Vagina (tissue), 2 donors: Measurements from ENCODE around the gene DUSP22. TPM values are rescaled to one million over a fixed set of nuclear protein-coding genes. Genes with fewer than 3 reads are reported as not detected.

Experiments used
- DNase-seq, 2 donors: peaks; one replicate each; pipeline ENCODE4 v3.0.0-alpha.2; 2017; ENCODE audit errors: extremely low spot score in 2 of 2
- H3K27ac ChIP-seq: fragments of 200-600 bp; sonication (generic); one replicate; pipeline ENCODE4 v1.5.1; 2019
- H3K27me3 ChIP-seq: fragments of 200-600 bp; sonication (generic); one replicate; pipeline ENCODE4 v1.5.1; 2019
- H3K36me3 ChIP-seq, 2 donors: fragments of 200-600 bp; sonication (generic); one replicate each; pipeline ENCODE4 v1.5.1; 2017 to 2019
- H3K4me1 ChIP-seq: fragments of 200-600 bp; sonication (generic); one replicate; pipeline ENCODE4 v1.5.1; 2019
- H3K4me3 ChIP-seq, 2 donors: fragments of 200-600 bp; sonication (generic); 1 replicate in 1 of 2; 2 replicates in 1 of 2; pipeline ENCODE4 v1.5.1; 2016 to 2019
- H3K9me3 ChIP-seq: fragments of 200-600 bp; sonication (generic); one replicate; pipeline ENCODE4 v1.5.1; 2019
- POLR2A ChIP-seq, 2 donors: fragments of 450-650 bp; IDR thresholded peaks; one replicate each; pipeline ENCODE4 v1.6.1; 2017; ENCODE audit warnings: antibody characterized with exemption in 2 of 2, mild to moderate bottlenecking in 2 of 2, moderate library complexity in 2 of 2
- POLR2AphosphoS5 ChIP-seq, 2 donors: sonication (generic); formaldehyde crosslinking; IDR thresholded peaks; one replicate each; pipeline ENCODE4 v1.9.0; 2017; ENCODE audit warnings: antibody characterized with exemption in 2 of 2, mild to moderate bottlenecking in 2 of 2, low read depth in 1 of 2; ENCODE audit not compliant: insufficient read depth in 1 of 2
- intact Hi-C: fragments of 100-400 bp; cut with DNase I; formaldehyde crosslinking; loops from one replicate; pipeline ENCODE4 v1.15.1; 2023
- total RNA-seq: library from RNA; depleted of rRNA; stranded (reverse); fragments of >200 nt; gene quantifications from one replicate; pipeline ENCODE4 v1.2.3, GENCODE V29; 2016
- TF ChIP-seq, protein P1 (sequence below), 3 experiments: fragments of 450-650 bp in 2 of 3; fragments of 200-600 bp in 1 of 3; sonication (generic) in 1 of 3; IDR thresholded peaks; one replicate each; pipeline ENCODE4 v1.5.1; 2017 to 2019; ENCODE audit warnings: antibody characterized with exemption in 3 of 3, mild to moderate bottlenecking in 2 of 3, moderate library complexity in 2 of 3

The DUSP22 gene
- total RNA-seq, 1 donor from 2014 or later = 57.5 TPM

DNA sequence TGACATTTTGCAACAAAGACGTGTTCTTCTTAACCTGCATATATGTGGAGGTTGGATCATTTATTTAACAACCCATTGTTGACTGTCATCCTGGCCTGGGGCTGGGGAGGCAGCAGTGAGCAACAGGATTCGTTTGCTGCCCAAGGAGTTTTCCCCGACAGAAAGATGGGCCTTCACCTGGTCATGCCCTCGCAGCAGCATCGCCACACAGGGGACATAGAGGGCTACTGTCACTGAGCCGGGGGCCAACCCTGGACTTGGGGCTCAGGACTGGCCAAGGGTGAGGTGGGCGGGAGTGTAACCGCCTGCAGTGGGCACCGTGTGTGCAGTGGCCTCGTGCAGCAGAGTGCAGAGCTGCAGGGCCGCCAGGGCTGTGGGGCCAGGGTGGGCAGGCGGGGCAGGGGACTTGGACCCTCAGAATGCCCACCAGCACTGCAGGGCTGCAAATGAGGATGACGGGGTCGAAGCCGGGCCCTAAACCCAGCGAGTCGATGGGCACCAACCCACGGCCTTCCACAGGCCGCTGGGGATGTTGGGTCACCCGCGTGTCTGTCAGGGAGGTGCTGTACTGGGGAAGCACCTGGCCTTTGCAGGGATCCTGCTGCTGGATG is 11.8 kb downstream of the DUSP22 start:
- H3K27ac ChIP-seq = no peak overlapping the region
- TF ChIP-seq, protein P1, sequence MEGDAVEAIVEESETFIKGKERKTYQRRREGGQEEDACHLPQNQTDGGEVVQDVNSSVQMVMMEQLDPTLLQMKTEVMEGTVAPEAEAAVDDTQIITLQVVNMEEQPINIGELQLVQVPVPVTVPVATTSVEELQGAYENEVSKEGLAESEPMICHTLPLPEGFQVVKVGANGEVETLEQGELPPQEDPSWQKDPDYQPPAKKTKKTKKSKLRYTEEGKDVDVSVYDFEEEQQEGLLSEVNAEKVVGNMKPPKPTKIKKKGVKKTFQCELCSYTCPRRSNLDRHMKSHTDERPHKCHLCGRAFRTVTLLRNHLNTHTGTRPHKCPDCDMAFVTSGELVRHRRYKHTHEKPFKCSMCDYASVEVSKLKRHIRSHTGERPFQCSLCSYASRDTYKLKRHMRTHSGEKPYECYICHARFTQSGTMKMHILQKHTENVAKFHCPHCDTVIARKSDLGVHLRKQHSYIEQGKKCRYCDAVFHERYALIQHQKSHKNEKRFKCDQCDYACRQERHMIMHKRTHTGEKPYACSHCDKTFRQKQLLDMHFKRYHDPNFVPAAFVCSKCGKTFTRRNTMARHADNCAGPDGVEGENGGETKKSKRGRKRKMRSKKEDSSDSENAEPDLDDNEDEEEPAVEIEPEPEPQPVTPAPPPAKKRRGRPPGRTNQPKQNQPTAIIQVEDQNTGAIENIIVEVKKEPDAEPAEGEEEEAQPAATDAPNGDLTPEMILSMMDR (IDR thresholded peaks at IDR 0.05) = no peak
- TF ChIP-seq POLR2AphosphoS5 (IDR thresholded peaks at IDR 0.05; ENCODE audit: insufficient read depth in 1 of 2, low read depth in 1 of 2) (no peak), POLR2A (IDR thresholded peaks at IDR 0.05) (no peak)
- DNase-seq = no peak
- no peaks in the 10 kb centered on the region for H3K36me3 ChIP-seq
- no peaks in the 10 kb centered on the region for H3K27me3 ChIP-seq
- H3K9me3 ChIP-seq = no peaks in the 10 kb centered on the region
- intact Hi-C loops = no loop called here
- H3K4me1 ChIP-seq = peaks cover 23% of the 10 kb centered on the region
- H3K4me3 ChIP-seq = no peak overlapping the region

DNA sequence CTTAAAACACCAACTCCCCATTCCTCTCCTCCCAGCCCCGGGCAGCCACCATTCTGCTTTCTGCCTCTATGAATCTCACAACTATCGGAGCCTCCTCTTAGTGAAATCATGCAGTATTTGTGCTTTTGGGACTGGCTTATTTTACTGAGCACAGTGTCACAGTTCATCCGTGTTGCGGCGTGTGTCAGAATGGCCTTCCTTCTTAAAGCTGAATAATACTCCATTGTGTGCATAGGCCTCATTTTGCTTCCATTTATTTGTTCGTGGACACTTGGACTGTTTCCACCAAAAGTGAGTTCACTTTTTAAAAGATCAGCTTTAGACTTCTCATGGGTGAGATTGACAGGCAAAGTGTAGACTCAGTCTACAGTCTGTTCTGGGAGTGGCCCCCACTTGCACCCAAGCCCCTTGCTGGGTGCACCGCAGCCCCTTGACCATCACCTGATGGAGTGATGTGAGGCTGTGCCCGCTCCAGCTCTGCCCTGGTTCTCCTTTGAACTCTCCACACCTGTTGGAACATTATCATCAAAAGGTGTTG is 12.6 kb downstream of the DUSP22 start:
- TF ChIP-seq POLR2AphosphoS5 (IDR thresholded peaks at IDR 0.05; ENCODE audit: insufficient read depth in 1 of 2, low read depth in 1 of 2) (no peak), POLR2A (IDR thresholded peaks at IDR 0.05) (no peak)
- TF ChIP-seq, protein P1 (IDR thresholded peaks at IDR 0.05) = no peak
- no peak overlapping the region for H3K4me3 ChIP-seq
- no peaks in the 10 kb centered on the region for H3K9me3 ChIP-seq
- no peaks in the 10 kb centered on the region for H3K27me3 ChIP-seq
- DNase-seq = no peak
- no peaks in the 10 kb centered on the region for H3K36me3 ChIP-seq
- peaks cover 23% of the 10 kb centered on the region for H3K4me1 ChIP-seq
- H3K27ac ChIP-seq = no peak overlapping the region
- intact Hi-C loops = no loop called here

DNA sequence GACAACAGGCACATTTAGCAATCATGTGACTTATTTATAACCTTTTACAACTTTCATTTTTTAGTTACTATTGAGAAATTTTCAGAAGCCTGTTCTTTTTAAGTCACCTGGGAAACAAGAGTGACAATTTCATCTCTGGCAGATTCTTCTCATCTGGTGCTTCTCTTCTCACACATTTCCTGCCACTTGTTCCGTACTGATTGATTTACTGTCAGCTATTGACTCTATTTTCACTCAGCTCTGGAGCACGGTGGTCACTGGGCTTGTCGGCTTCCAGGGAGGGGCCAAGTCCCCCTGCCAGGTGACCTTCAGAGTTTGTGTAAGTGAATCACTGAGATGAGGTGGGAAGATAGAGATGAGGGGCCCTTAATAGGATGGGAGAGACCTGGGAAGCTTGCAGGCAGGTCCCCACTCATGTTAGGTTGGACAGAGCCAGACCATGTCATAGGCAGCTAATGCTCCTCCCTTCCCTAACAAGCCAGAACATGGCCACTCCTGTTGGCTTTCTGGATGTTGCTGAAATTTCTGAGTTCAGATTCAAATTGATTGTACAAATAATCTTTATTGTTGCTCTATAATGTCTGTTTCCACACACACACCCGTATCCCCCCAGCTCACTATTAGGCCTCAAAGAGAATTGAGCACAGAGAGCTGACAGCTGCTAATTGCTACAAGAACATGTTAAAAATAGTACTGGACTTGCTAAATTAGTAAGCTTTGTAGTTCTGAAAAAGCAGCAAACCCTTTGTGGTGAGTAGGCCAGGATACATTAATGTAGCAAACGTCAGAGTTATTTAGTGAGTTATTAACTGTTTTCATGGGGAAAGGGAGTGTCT is 13.3 kb downstream of the DUSP22 start:
- no peak overlapping the region for H3K4me3 ChIP-seq
- no peaks in the 10 kb centered on the region for H3K27me3 ChIP-seq
- intact Hi-C loops = no loop called here
- no peaks in the 10 kb centered on the region for H3K9me3 ChIP-seq
- no peak for DNase-seq
- TF ChIP-seq, protein P1 (IDR thresholded peaks at IDR 0.05) = no peak
- TF ChIP-seq POLR2AphosphoS5 (IDR thresholded peaks at IDR 0.05; ENCODE audit: insufficient read depth in 1 of 2, low read depth in 1 of 2) (no peak), POLR2A (IDR thresholded peaks at IDR 0.05) (no peak)
- H3K4me1 ChIP-seq = peaks cover 23% of the 10 kb centered on the region
- H3K27ac ChIP-seq = no peak overlapping the region
- H3K36me3 ChIP-seq = no peaks in the 10 kb centered on the region

DNA sequence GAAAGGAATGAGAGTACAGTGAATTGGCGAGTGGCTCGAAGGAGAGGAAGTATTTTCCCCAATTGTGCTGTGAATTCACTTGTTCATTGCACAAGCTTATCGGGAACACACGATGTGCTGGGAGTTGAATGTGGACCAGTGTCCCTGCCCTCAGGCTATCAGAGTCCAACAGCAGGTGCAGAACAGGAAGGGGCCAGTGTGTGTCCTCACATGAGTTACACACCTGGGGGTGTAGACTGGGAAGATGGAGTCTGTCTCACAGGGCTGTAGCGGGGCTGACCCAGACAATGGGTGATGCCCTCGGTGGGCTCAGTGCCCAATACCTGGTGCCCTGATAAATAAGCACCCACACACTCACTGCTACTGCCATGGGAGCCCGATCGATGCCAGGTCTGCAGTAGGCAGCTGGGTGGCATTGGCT is 14.4 kb downstream of the DUSP22 start:
- peaks cover 23% of the 10 kb centered on the region for H3K4me1 ChIP-seq
- H3K36me3 ChIP-seq = no peaks in the 10 kb centered on the region
- H3K27ac ChIP-seq = peak overlapping the region; percentile 7
- H3K9me3 ChIP-seq = no peaks in the 10 kb centered on the region
- H3K27me3 ChIP-seq = no peaks in the 10 kb centered on the region
- H3K4me3 ChIP-seq = no peak overlapping the region
- intact Hi-C loops = no loop called here
- DNase-seq = no peak
- no peak for TF ChIP-seq POLR2AphosphoS5 (IDR thresholded peaks at IDR 0.05; ENCODE audit: insufficient read depth in 1 of 2, low read depth in 1 of 2)
- TF ChIP-seq, protein P1 (IDR thresholded peaks at IDR 0.05) = no peak
- TF ChIP-seq POLR2A (IDR thresholded peaks at IDR 0.05) = no peak
